Ovary (tissue), 9 donors: ENCODE results near the gene TNRC6A. TPM values are rescaled to one million over a fixed set of nuclear protein-coding genes. Genes with fewer than 3 reads are reported as not detected.

Experiments
- DNase-seq, 5 donors: peaks; one replicate each; pipeline ENCODE4 v3.0.0-alpha.2; 2019 to 2020
- H3K27ac ChIP-seq, 2 donors: fragments of 200-600 bp; one replicate each; pipeline versions ENCODE4 v1.5.1 to v1.8.0; 2019 to 2022
- H3K27me3 ChIP-seq: fragments of 200-600 bp; one replicate; pipeline ENCODE4 v1.8.0; 2022
- H3K36me3 ChIP-seq: fragments of 200-600 bp; sonication (generic); one replicate; pipeline ENCODE4 v1.5.1; 2019
- H3K4me1 ChIP-seq: one replicate; pipeline ENCODE4 v1.8.1; 2013; ENCODE audit warnings: mild to moderate bottlenecking, moderate library complexity; ENCODE audit not compliant: insufficient read depth
- H3K4me3 ChIP-seq: fragments of 200-600 bp; sonication (generic); one replicate; pipeline ENCODE4 v1.5.1; 2017
- H3K9me3 ChIP-seq, 2 donors: fragments of 200-600 bp in 1 of 2; sonication (generic) in 1 of 2; one replicate each; pipeline versions ENCODE4 v1.5.1 to v1.8.1; 2013 to 2019; ENCODE audit warnings: mild to moderate bottlenecking in 1 of 2, moderate library complexity in 1 of 2
- EP300 ChIP-seq: sonication (generic); formaldehyde crosslinking; IDR thresholded peaks from one replicate; pipeline ENCODE4 v1.6.1; 2017; ENCODE audit warnings: antibody characterized with exemption
- POLR2A ChIP-seq: fragments of 450-650 bp; IDR thresholded peaks from one replicate; pipeline ENCODE4 v1.6.1; 2017; ENCODE audit warnings: antibody characterized with exemption, mild to moderate bottlenecking, moderate library complexity
- WGBS, 3 donors: extraction: QIAGEN DNeasy Blood & Tissue Kit in 1 of 3; methylation state at CpG; one replicate each; pipeline versions ENCODE4 v1.1.5 to v1.1.7; 2013 to 2017; 5-methylcytosine and 5-hydroxymethylcytosine counted together
- intact Hi-C, 4 donors: fragments of 100-400 bp; cut with DNase I; formaldehyde crosslinking; loops; one replicate each; pipeline versions ENCODE4 v1.11.0 to v1.15.1; 2022 to 2023
- polyA plus RNA-seq, 2 donors: library from polyadenylated mRNA; stranded (reverse); fragments of 200-250 nt in 1 of 2; fragments of 350-450 nt in 1 of 2; fragmentation: Illumina TruSeq in 1 of 2; extraction: RNeasy Lipid Tissue Mini Kit (QIAGEN cat#74804) in 1 of 2; gene quantifications; one replicate each; pipeline ENCODE4 v1.2.3, GENCODE V29; 2013 to 2014
- total RNA-seq, 7 donors: library from RNA; depleted of rRNA in 2 of 7; stranded (reverse); fragments of >200 nt in 2 of 7; fragmentation: NEBNext Ultra II Directional in 3 of 7; extraction: Animal tissue kit (Norgen Biotek cat#: 25700) in 3 of 7; gene quantifications; one replicate each; pipeline versions ENCODE4 v1.1.0 to v1.2.4, GENCODE V29; 2016 to 2023
- TF ChIP-seq, protein P1 (sequence below), 3 donors: fragments of 450-650 bp in 2 of 3; fragments of 200-600 bp in 1 of 3; IDR thresholded peaks; one replicate each; pipeline versions ENCODE4 v1.5.1 to v1.8.0; 2016 to 2022; ENCODE audit warnings: antibody characterized with exemption in 3 of 3, mild to moderate bottlenecking in 1 of 3
- donor health status: DM: no; HTN: no; CAD: no; lungs with moderate emphysema.
- donor health status: DM: no; HTN: no; CAD: no.
- donor health status: Bipolar disorder and iron deficiency.
- donor health status: DM: yes; HTN: yes; CAD: no.
- donor health status: DM: no; HTN: no; CAD: no.
- donor health status: DM: yes; HTN: yes; CAD: no.

TNRC6A gene
- total and polyA plus RNA-seq, 9 donors = 22.1 to 80.7 (median 54.0) TPM

GRCh38 chr16:24689128-24689527, 40.3 kb upstream of the TNRC6A start:
- intact Hi-C loops = no loop called here
- Histone ChIP-seq H3K27ac (no peak overlapping the region), H3K9me3 (no peaks in the 10 kb centered on the region), H3K27me3 (no peaks in the 10 kb centered on the region), H3K4me3 (no peak overlapping the region), H3K36me3 (no peaks in the 10 kb centered on the region), H3K4me1 (peaks cover 4% of the 10 kb centered on the region)
- DNase-seq = no peak
- WGBS, 3 donors = 47 to 66% (median 60%) methylated on average over 7 of the region's 7 CpGs
- no peak for TF ChIP-seq EP300
- TF ChIP-seq, protein P1, sequence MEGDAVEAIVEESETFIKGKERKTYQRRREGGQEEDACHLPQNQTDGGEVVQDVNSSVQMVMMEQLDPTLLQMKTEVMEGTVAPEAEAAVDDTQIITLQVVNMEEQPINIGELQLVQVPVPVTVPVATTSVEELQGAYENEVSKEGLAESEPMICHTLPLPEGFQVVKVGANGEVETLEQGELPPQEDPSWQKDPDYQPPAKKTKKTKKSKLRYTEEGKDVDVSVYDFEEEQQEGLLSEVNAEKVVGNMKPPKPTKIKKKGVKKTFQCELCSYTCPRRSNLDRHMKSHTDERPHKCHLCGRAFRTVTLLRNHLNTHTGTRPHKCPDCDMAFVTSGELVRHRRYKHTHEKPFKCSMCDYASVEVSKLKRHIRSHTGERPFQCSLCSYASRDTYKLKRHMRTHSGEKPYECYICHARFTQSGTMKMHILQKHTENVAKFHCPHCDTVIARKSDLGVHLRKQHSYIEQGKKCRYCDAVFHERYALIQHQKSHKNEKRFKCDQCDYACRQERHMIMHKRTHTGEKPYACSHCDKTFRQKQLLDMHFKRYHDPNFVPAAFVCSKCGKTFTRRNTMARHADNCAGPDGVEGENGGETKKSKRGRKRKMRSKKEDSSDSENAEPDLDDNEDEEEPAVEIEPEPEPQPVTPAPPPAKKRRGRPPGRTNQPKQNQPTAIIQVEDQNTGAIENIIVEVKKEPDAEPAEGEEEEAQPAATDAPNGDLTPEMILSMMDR (IDR thresholded peaks at IDR 0.05) = no peak
- no peak for TF ChIP-seq POLR2A

DNA sequence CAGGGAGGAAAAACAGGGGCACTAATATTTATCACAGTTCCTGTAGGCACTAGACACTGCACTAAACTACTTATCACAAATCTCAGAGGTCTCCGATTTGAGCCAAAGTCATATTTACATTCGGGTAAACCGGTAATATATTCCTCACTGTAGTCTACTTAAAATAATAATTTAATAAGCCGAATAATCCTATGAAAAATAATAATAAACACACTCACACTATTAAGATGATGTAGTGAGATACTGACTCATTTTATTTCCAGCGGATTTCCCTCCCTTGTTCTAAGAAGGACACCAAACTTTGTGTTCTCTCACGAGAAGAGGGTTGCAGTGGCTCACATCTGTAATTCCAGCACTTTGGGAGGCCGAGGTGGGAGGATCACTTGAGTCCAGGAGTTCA, 36.6 kb upstream of the TNRC6A start:
- 70 to 83% (median 70%) methylated on average over 7 of the region's 7 CpGs for WGBS, 3 donors
- no peak overlapping the region for H3K27ac ChIP-seq
- H3K4me3 ChIP-seq = no peak overlapping the region
- no peaks in the 10 kb centered on the region for H3K27me3 ChIP-seq
- intact Hi-C loops = no loop called here
- no peaks in the 10 kb centered on the region for H3K4me1 ChIP-seq
- DNase-seq = no peak
- no peaks in the 10 kb centered on the region for H3K9me3 ChIP-seq
- TF ChIP-seq, protein P1 (IDR thresholded peaks at IDR 0.05) = no peak
- TF ChIP-seq POLR2A (no peak), EP300 (no peak)
- no peaks in the 10 kb centered on the region for H3K36me3 ChIP-seq

GRCh38 chr16:24694931-24695330, 34.5 kb upstream of the TNRC6A start:
- Histone ChIP-seq H3K4me1 (no peaks in the 10 kb centered on the region), H3K27ac (no peak overlapping the region), H3K4me3 (no peak overlapping the region), H3K36me3 (no peaks in the 10 kb centered on the region), H3K9me3 (no peaks in the 10 kb centered on the region), H3K27me3 (no peaks in the 10 kb centered on the region)
- 22 to 23% (median 23%) methylated on average over 5 of the region's 5 CpGs for WGBS, 3 donors
- TF ChIP-seq, protein P1 (IDR thresholded peaks at IDR 0.05) = no peak
- TF ChIP-seq EP300 (no peak), POLR2A (no peak)
- intact Hi-C loops = no loop called here
- DNase-seq = no peak

DNA sequence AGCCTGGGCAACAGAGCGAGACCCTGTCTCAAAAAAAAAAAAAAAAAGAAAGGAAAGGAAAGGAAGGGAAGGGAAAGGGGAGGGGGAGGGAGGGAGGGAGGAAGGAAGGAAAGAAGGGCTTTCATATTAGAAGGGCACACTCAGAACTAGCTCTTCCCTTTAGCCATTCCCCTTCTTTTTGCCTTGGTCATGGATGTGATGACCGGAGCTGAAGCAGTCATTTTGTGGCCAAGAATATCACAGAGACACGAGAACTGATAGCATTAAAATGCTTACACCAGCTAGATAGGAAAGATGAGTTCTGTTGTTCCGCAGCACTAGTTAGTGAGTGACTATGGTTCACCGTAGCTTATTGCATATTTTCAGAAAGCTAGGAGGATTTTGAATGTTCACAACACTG, 32.8 kb upstream of the TNRC6A start:
- intact Hi-C loops = no loop called here
- Histone ChIP-seq H3K9me3 (no peaks in the 10 kb centered on the region), H3K36me3 (no peaks in the 10 kb centered on the region), H3K4me1 (peaks cover 4% of the 10 kb centered on the region), H3K27ac (no peak overlapping the region), H3K4me3 (no peak overlapping the region), H3K27me3 (no peaks in the 10 kb centered on the region)
- 63 to 98% (median 78%) methylated on average over 5 of the region's 5 CpGs for WGBS, 3 donors
- TF ChIP-seq POLR2A (no peak), EP300 (no peak)
- TF ChIP-seq, protein P1 (IDR thresholded peaks at IDR 0.05) = no peak
- no peak for DNase-seq
